Measurements from ENCODE around the gene TTLL8. TPM values are rescaled to one million over a fixed set of nuclear protein-coding genes. Genes with fewer than 3 reads are reported as not detected.

The TTLL8 gene
- total RNA-seq: not detected in 2 replicates
- not detected in 2 replicates for polyA plus RNA-seq

- Histone ChIP-seq H3K27me3 (peaks cover 17% of the 10 kb centered on the region), H3K27ac (peak within 1 kb of the TSS; percentile 78), H3K4me3 (no peak within 1 kb of the TSS), H3K36me3 (replicated peaks; ENCODE audit: insufficient read depth, low read depth) (no peaks in the 10 kb centered on the region), H4K20me1 (ENCODE audit: insufficient read depth, poor library complexity, severe bottlenecking) (no peaks in the 10 kb centered on the region), H3K9me2 (replicated peaks; ENCODE audit: insufficient read depth) (no peaks in the 10 kb centered on the region), H2AFZ (peak within 1 kb of the TSS; percentile 60), H3K9me3 (ENCODE audit: low read depth) (no peaks in the 10 kb centered on the region), H3K4me1 (ENCODE audit: insufficient read depth) (peaks cover 18% of the 10 kb centered on the region), H3K4me2 (peak within 1 kb of the TSS; percentile 73), H3K79me2 (no peaks in the 10 kb centered on the region)
- no peak for DNase-seq (ENCODE audit: low spot score)
- TF ChIP-seq, protein P1, sequence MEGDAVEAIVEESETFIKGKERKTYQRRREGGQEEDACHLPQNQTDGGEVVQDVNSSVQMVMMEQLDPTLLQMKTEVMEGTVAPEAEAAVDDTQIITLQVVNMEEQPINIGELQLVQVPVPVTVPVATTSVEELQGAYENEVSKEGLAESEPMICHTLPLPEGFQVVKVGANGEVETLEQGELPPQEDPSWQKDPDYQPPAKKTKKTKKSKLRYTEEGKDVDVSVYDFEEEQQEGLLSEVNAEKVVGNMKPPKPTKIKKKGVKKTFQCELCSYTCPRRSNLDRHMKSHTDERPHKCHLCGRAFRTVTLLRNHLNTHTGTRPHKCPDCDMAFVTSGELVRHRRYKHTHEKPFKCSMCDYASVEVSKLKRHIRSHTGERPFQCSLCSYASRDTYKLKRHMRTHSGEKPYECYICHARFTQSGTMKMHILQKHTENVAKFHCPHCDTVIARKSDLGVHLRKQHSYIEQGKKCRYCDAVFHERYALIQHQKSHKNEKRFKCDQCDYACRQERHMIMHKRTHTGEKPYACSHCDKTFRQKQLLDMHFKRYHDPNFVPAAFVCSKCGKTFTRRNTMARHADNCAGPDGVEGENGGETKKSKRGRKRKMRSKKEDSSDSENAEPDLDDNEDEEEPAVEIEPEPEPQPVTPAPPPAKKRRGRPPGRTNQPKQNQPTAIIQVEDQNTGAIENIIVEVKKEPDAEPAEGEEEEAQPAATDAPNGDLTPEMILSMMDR (IDR thresholded peaks at IDR 0.05; ENCODE audit: poor library complexity): no peak
- peak; percentile 5 for TF ChIP-seq EZH2 (IDR thresholded peaks at IDR 0.05; ENCODE audit: borderline replicate concordance)
- 5% methylated on average over 10 of the region's 102 CpGs for WGBS (ENCODE audit: low lambda C conversion rate, missing lambda C conversion rate)
Measured at GRCh38 chr22:50058061-50058905, at the start of gene TTLL8. Gene TTLL8, minus strand, starts transcription at chr22:50058298.

DNA sequence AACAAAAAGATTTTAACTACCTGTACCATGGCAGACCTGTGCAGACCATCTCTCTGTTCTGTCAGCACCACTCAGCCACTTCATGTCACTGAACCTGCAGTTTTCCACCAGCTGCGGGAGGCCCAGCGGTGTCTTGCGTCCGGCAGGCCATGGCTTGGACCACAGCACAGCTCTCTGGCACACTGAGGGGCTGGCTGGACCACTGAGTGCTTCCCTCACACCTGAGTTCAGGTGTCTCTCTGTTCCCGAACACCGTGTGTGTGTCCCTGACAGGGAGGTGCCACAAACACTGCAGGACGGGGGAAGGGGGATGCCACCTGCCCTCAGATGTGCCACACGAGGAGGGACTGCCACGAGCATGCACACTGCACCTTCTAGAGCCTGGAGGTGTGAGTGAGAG is 49.4 kb upstream of the TTLL8 start:
- Histone ChIP-seq H3K9me3 (ENCODE audit: low read depth) (no peaks in the 10 kb centered on the region), H2AFZ (no peak overlapping the region), H3K4me2 (no peak overlapping the region), H3K27me3 (no peaks in the 10 kb centered on the region), H3K4me1 (ENCODE audit: insufficient read depth) (peaks cover 9% of the 10 kb centered on the region), H3K4me3 (no peak overlapping the region), H3K36me3 (replicated peaks; ENCODE audit: insufficient read depth, low read depth) (no peaks in the 10 kb centered on the region), H4K20me1 (ENCODE audit: insufficient read depth, poor library complexity, severe bottlenecking) (no peaks in the 10 kb centered on the region), H3K9me2 (replicated peaks; ENCODE audit: insufficient read depth) (no peaks in the 10 kb centered on the region), H3K27ac (no peak overlapping the region), H3K79me2 (no peaks in the 10 kb centered on the region)
- 94% methylated on average over 9 of the region's 9 CpGs for WGBS (ENCODE audit: low lambda C conversion rate, missing lambda C conversion rate)
- TF ChIP-seq EZH2phosphoT487 (IDR thresholded peaks at IDR 0.05; ENCODE audit: low read depth, severe bottlenecking, unreplicated experiment) (no peak), EZH2 (IDR thresholded peaks at IDR 0.05; ENCODE audit: borderline replicate concordance) (no peak)
- TF ChIP-seq, protein P1 (IDR thresholded peaks at IDR 0.05; ENCODE audit: poor library complexity): no peak
- no peak for DNase-seq (ENCODE audit: low spot score)

DNA sequence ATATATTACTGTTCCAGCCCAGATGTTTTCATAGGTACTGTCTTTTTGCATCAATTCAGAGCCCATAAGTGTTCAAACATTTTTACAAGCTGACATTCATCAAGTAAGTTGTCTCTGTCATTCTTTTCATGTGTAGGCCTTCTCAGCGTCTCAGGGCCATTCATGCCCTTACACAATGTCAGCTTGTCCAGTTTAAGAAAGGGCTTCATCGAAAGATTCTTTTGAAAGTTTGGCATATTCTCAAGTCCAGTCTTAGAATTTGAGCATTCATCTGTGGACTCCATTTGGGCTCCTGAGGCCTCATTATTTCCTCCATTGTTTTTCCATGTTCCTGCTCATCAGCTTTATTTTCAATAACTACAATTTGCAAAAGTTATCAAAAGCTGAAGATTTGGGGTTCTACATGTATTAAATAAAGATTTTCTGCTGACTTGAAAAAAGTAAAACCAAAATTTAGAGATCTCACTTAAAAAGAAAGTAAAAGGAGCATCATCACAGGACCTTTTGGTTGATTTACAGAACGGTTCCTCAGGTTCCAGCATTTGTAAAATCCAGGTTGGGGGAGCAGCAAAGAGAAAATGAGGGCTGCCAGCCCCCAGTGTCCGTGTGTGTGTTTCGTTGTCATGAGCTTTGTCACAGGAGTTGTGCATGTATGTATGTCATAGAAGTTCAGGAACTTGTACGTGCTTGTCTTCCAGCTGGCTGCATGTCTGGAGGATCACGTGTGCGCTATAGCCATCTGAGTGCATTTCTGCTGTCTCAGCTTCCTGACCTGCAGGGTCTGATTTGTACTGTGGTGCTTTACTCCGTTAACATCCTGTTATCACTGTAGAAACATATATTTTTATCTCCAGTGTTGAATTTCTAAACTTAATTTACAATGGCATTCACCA is 47.4 kb upstream of the TTLL8 start:
- TF ChIP-seq EZH2 (IDR thresholded peaks at IDR 0.05; ENCODE audit: borderline replicate concordance): no peak
- TF ChIP-seq, protein P1 (IDR thresholded peaks at IDR 0.05; ENCODE audit: poor library complexity): no peak
- no peak for TF ChIP-seq EZH2phosphoT487 (IDR thresholded peaks at IDR 0.05; ENCODE audit: low read depth, severe bottlenecking, unreplicated experiment)
- WGBS (ENCODE audit: low lambda C conversion rate, missing lambda C conversion rate): 62% methylated on average over 9 of the region's 9 CpGs
- Histone ChIP-seq H3K36me3 (replicated peaks; ENCODE audit: insufficient read depth, low read depth) (no peaks in the 10 kb centered on the region), H4K20me1 (ENCODE audit: insufficient read depth, poor library complexity, severe bottlenecking) (no peaks in the 10 kb centered on the region), H3K9me3 (ENCODE audit: low read depth) (no peaks in the 10 kb centered on the region), H3K27ac (peak overlapping the region; percentile 66), H2AFZ (peak overlapping the region; percentile 3), H3K4me3 (no peak overlapping the region), H3K4me1 (ENCODE audit: insufficient read depth) (peaks cover 5% of the 10 kb centered on the region), H3K79me2 (no peaks in the 10 kb centered on the region), H3K9me2 (replicated peaks; ENCODE audit: insufficient read depth) (no peaks in the 10 kb centered on the region), H3K27me3 (no peaks in the 10 kb centered on the region), H3K4me2 (peak overlapping the region; percentile 55)
- no peak for DNase-seq (ENCODE audit: low spot score)
